Measurements from ENCODE around the gene MVB12B.

MVB12B gene

DNA sequence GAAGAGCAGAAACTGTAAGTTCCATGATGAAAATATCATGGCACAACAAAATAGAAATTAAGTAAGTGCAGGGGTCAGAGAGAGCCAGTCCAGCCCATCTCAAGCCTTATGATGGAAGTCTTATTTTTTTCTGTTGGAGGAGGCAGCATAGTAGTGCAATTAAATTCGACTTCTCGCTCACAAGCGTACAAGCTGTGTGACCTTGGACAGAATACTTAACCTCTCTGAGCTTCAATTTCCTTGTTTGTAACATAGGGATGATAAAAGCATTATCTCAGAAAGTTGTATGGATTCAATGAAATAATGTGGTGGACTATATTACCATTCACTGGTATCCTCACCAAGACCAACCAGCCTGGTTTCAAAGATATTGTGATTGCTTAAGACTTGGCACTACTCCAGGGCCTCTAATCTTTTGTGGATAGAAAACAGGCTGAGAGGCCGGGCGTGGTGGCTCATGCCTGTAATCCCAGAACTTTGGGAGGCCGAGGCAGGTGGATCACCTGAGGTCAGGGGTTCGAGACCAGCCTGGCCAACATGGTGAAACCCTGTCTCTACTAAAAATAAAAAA, 26.8 kb upstream of the MVB12B start:
- no peaks in the 10 kb centered on the region for H3K27me3 ChIP-seq (ENCODE audit: insufficient read depth, low read depth, severe bottlenecking)
- TF ChIP-seq, protein P1, sequence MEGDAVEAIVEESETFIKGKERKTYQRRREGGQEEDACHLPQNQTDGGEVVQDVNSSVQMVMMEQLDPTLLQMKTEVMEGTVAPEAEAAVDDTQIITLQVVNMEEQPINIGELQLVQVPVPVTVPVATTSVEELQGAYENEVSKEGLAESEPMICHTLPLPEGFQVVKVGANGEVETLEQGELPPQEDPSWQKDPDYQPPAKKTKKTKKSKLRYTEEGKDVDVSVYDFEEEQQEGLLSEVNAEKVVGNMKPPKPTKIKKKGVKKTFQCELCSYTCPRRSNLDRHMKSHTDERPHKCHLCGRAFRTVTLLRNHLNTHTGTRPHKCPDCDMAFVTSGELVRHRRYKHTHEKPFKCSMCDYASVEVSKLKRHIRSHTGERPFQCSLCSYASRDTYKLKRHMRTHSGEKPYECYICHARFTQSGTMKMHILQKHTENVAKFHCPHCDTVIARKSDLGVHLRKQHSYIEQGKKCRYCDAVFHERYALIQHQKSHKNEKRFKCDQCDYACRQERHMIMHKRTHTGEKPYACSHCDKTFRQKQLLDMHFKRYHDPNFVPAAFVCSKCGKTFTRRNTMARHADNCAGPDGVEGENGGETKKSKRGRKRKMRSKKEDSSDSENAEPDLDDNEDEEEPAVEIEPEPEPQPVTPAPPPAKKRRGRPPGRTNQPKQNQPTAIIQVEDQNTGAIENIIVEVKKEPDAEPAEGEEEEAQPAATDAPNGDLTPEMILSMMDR (IDR thresholded peaks at IDR 0.05; ENCODE audit: low read depth, low read length), result no peak
- no peak overlapping the region for H3K4me3 ChIP-seq (ENCODE audit: low read depth, low read length)

DNA sequence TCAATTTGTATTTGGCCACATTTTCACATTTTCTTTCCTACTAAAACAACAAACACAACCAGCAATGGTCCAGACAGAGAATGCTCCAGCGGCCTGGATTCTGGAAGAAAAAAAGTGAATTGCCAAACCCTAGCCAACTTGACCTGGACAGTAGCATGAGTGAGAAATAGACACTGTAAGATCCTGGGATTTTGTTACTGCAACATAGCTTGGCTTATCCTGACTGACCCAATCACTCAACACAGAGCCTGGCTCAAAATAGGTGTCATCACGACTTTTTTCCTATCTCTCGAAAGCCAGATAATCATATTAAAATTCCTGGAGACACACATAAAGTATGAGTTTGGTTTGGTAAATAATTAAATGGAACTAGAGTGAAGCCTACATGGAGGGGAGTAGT, 25.4 kb upstream of the MVB12B start:
- no peak for DNase-seq
- Histone ChIP-seq H3K4me3 (ENCODE audit: low read depth, low read length) (no peak overlapping the region), H3K27me3 (ENCODE audit: insufficient read depth, low read depth, severe bottlenecking) (no peaks in the 10 kb centered on the region), H3K27ac (no peak overlapping the region), H3K9me3 (ENCODE audit: severe bottlenecking) (no peaks in the 10 kb centered on the region), H3K36me3 (no peaks in the 10 kb centered on the region)
- TF ChIP-seq, protein P1 (IDR thresholded peaks at IDR 0.05; ENCODE audit: low read depth, low read length), result no peak

More for the DNA sequence above, 26.8 kb upstream of the MVB12B start:
- Histone ChIP-seq H3K36me3 (no peaks in the 10 kb centered on the region), H3K27ac (no peak overlapping the region), H3K9me3 (ENCODE audit: severe bottlenecking) (no peaks in the 10 kb centered on the region)
- DNase-seq, result no peak

DNA sequence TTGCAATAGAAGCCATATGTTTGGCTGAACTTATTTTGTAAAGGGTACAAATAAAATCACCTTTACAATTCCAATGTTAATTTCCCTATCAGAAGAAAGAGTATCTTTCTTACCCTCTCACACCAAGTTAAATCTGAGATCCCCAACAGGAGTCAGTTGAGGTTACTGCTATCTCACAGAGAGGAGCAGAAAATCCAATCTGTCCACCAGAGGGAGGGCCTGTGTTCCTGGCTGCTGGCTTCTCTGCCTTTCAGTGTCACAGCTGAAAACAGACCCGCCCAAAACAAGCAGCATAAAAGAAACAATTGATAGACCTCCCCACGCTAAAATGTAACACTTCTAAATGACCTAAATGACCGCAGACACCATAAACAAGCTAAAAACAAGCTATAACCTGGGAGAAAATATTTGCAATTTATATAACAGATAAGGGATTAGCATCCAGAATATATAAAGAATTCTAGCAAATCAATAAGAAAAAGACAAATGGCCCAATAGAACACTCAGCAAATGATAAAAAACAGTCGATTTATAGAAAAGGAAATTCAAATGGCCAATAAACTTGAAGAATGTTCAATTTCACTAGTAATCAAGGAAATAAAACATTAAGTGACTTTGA, 24.5 kb upstream of the MVB12B start:
- H3K36me3 ChIP-seq, result no peaks in the 10 kb centered on the region
- no peak overlapping the region for H3K27ac ChIP-seq
- H3K27me3 ChIP-seq (ENCODE audit: insufficient read depth, low read depth, severe bottlenecking), result no peaks in the 10 kb centered on the region

DNA sequence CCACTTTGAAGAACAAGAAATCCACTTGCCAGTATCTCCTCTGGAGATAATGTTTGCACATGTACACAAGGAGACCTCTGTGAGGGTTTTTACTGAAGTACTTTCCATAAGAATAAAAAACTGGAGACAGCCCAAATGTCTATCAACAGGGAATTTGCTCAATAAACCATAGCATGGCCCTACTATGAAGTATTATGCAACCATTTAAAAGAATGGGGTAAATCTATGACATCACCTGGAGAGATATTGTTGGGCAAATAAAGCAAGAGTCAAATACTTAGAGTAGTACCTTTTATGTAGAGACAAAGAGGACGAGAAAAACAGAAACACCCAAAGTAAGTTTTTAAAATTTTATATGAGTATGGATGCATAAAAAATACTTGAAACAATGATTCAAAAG, 23.9 kb upstream of the MVB12B start:
- Histone ChIP-seq H3K27me3 (ENCODE audit: insufficient read depth, low read depth, severe bottlenecking) (no peaks in the 10 kb centered on the region), H3K4me3 (ENCODE audit: low read depth, low read length) (no peak overlapping the region), H3K27ac (no peak overlapping the region), H3K9me3 (ENCODE audit: severe bottlenecking) (no peaks in the 10 kb centered on the region), H3K36me3 (no peaks in the 10 kb centered on the region)
- TF ChIP-seq, protein P1 (IDR thresholded peaks at IDR 0.05; ENCODE audit: low read depth, low read length), result no peak
- DNase-seq, result no peak

More for the DNA sequence above, 24.5 kb upstream of the MVB12B start:
- Histone ChIP-seq H3K9me3 (ENCODE audit: severe bottlenecking) (no peaks in the 10 kb centered on the region), H3K4me3 (ENCODE audit: low read depth, low read length) (no peak overlapping the region)
- TF ChIP-seq, protein P1 (IDR thresholded peaks at IDR 0.05; ENCODE audit: low read depth, low read length), result peak; percentile 86
- peak; percentile 82 for DNase-seq

GRCh38 chr9:126303488-126303887, 23.1 kb upstream of the MVB12B start:
- H3K4me3 ChIP-seq (ENCODE audit: low read depth, low read length), result no peak overlapping the region
- H3K9me3 ChIP-seq (ENCODE audit: severe bottlenecking), result no peaks in the 10 kb centered on the region
- TF ChIP-seq, protein P1 (IDR thresholded peaks at IDR 0.05; ENCODE audit: low read depth, low read length), result no peak
- no peak overlapping the region for H3K27ac ChIP-seq
- no peaks in the 10 kb centered on the region for H3K27me3 ChIP-seq (ENCODE audit: insufficient read depth, low read depth, severe bottlenecking)
- DNase-seq, result no peak
- H3K36me3 ChIP-seq, result no peaks in the 10 kb centered on the region
